Adipocyte (in vitro differentiated cells): ENCODE data around the gene MCC.
A peak's percentile ranks its signal among the peaks of the same experiment; 100 is the strongest.

ENCODE experiments used
- DNase-seq: peaks from one replicate; pipeline ENCODE4 v3.0.0-alpha.2; 2015; ENCODE audit warnings: low read depth
- H3K27me3 ChIP-seq: replicated peaks from 2 replicates; pipeline ENCODE4 v1.7.0; 2013; ENCODE audit warnings: mild to moderate bottlenecking, low read length, moderate library complexity; ENCODE audit not compliant: control insufficient read depth, insufficient read depth
- H3K36me3 ChIP-seq: 2 replicates; pipeline ENCODE4 v1.7.0; 2013; ENCODE audit warnings: low read length, mild to moderate bottlenecking, moderate library complexity; ENCODE audit not compliant: control insufficient read depth, insufficient read depth, severe bottlenecking
- H3K4me1 ChIP-seq: 2 replicates; pipeline ENCODE4 v1.7.0; 2013; ENCODE audit warnings: mild to moderate bottlenecking, low read length, moderate library complexity; ENCODE audit not compliant: control insufficient read depth, insufficient read depth
- H3K4me3 ChIP-seq: 2 replicates; pipeline ENCODE4 v1.7.0; 2013; ENCODE audit warnings: mild to moderate bottlenecking, low read length, moderate library complexity
- H3K9ac ChIP-seq: 2 replicates; pipeline ENCODE4 v1.7.0; 2013; ENCODE audit warnings: mild to moderate bottlenecking, low read length, moderate library complexity
- H3K9me3 ChIP-seq: 2 replicates; pipeline ENCODE4 v1.7.0; 2013; ENCODE audit warnings: mild to moderate bottlenecking, low read length, moderate library complexity; ENCODE audit not compliant: control insufficient read depth

Gene MCC

GRCh38 chr5:113181409-113181808 is 306.8 kb downstream of the MCC start:
- no peaks in the 10 kb centered on the region for H3K27me3 ChIP-seq
- no peaks in the 10 kb centered on the region for H3K9me3 ChIP-seq
- no peak overlapping the region for H3K4me3 ChIP-seq
- H3K4me1 ChIP-seq = no peaks in the 10 kb centered on the region
- H3K9ac ChIP-seq = no peak overlapping the region
- no peaks in the 10 kb centered on the region for H3K36me3 ChIP-seq
- no peak for DNase-seq

DNA sequence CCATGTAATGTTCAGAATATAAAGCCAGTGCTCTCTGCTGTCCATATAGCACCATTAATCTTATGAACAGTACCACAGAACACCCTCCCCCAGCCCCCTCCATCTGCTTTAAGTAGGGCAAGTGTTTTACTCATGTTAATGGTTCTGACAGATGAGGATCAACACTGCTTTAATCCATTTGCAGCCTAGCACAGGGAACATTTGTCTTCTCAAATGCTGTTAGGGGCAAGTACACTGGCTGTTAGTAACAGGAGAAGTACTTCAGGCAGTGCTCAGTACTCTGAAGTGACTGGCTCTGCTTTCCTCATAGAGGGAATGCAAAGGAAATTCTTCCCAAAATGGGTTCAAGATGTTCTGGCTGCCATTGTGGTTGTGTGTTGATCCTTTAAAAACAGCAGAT is 309.1 kb downstream of the MCC start:
- Histone ChIP-seq H3K27me3 (no peaks in the 10 kb centered on the region), H3K4me3 (no peak overlapping the region), H3K4me1 (no peaks in the 10 kb centered on the region), H3K9ac (no peak overlapping the region), H3K36me3 (no peaks in the 10 kb centered on the region), H3K9me3 (no peaks in the 10 kb centered on the region)
- DNase-seq = peak; percentile 59

DNA sequence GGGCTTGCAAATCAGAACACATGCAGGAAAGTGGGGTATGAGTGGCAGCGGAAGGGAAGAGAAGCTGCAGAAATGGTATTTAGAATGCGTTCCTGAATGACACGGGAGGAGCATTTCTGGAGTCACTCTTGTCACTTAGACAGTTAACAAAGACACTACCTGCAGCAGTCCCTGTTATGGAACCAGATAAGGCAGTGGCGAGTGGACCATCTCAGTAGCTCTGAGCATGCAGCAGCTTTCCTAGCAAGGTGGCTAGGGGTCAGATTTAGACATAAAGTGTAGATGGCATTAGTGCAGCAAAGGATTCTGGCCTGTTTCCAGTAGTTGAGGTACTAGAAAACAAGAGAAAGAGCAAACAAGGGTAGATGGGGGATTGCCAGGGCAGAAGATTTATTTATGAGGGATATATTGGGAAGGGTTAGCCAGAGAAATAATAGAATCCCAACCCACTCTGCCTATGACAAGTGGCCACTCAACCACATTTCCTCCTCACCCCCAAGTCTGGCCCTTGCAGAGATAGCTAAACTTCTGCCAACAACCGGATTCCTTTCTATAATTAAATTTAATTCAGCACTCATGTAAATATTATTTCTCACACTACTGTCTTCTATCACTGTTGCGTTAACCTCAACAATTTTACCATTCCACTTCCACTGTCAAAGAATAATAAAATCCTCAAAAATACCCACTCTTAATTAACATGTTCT is 310.0 kb downstream of the MCC start:
- Histone ChIP-seq H3K9ac (no peak overlapping the region), H3K27me3 (no peaks in the 10 kb centered on the region), H3K4me1 (no peaks in the 10 kb centered on the region), H3K4me3 (no peak overlapping the region), H3K9me3 (no peaks in the 10 kb centered on the region), H3K36me3 (no peaks in the 10 kb centered on the region)
- DNase-seq = no peak

DNA sequence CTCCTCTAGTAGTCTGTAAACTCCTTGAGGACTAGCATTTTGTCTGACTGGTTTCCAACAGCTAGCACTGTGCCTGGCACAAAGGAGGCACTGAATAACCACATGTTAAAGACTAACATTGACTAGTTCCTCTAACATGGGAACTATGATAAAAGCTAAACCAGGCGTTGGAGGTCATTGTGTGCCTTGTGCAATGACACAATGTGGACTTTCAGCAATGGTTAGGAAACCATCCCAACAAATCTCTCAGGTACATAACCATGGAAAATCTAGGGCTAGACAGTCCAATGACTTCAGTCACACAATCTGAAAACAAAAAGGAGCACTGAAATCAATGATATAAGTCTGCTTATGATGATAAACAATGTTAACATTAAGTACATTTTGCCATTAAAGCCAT is 311.0 kb downstream of the MCC start:
- no peak for DNase-seq
- Histone ChIP-seq H3K9ac (no peak overlapping the region), H3K4me1 (no peaks in the 10 kb centered on the region), H3K36me3 (no peaks in the 10 kb centered on the region), H3K27me3 (no peaks in the 10 kb centered on the region), H3K9me3 (no peaks in the 10 kb centered on the region), H3K4me3 (no peak overlapping the region)

GRCh38 chr5:113176734-113177133 is 311.5 kb downstream of the MCC start:
- Histone ChIP-seq H3K9me3 (no peaks in the 10 kb centered on the region), H3K36me3 (no peaks in the 10 kb centered on the region), H3K4me1 (no peaks in the 10 kb centered on the region), H3K9ac (no peak overlapping the region), H3K27me3 (no peaks in the 10 kb centered on the region), H3K4me3 (no peak overlapping the region)
- no peak for DNase-seq

- Histone ChIP-seq H3K36me3 (no peaks in the 10 kb centered on the region), H3K4me1 (no peaks in the 10 kb centered on the region), H3K9ac (no peak overlapping the region), H3K27me3 (no peaks in the 10 kb centered on the region), H3K4me3 (no peak overlapping the region), H3K9me3 (no peaks in the 10 kb centered on the region)
- DNase-seq = no peak
Observed at GRCh38 chr5:113176196-113176595, 312.1 kb downstream of the MCC start.

- DNase-seq = no peak
- H3K4me1 ChIP-seq = peaks cover 5% of the 10 kb centered on the region
- H3K27me3 ChIP-seq = no peaks in the 10 kb centered on the region
- no peaks in the 10 kb centered on the region for H3K9me3 ChIP-seq
- H3K9ac ChIP-seq = no peak overlapping the region
- H3K36me3 ChIP-seq = no peaks in the 10 kb centered on the region
- H3K4me3 ChIP-seq = no peak overlapping the region
Observed at GRCh38 chr5:113172231-113172826, 315.9 kb downstream of the MCC start.

GRCh38 chr5:113171520-113171919 is 316.7 kb downstream of the MCC start:
- no peaks in the 10 kb centered on the region for H3K9me3 ChIP-seq
- H3K9ac ChIP-seq = no peak overlapping the region
- H3K4me3 ChIP-seq = no peak overlapping the region
- peaks cover 13% of the 10 kb centered on the region for H3K4me1 ChIP-seq
- DNase-seq = no peak
- no peaks in the 10 kb centered on the region for H3K36me3 ChIP-seq
- no peaks in the 10 kb centered on the region for H3K27me3 ChIP-seq

- H3K4me1 ChIP-seq = peaks cover 21% of the 10 kb centered on the region
- H3K4me3 ChIP-seq = no peak overlapping the region
- no peak for DNase-seq
- no peaks in the 10 kb centered on the region for H3K27me3 ChIP-seq
- H3K9me3 ChIP-seq = no peaks in the 10 kb centered on the region
- H3K36me3 ChIP-seq = no peaks in the 10 kb centered on the region
- no peak overlapping the region for H3K9ac ChIP-seq
Observed at GRCh38 chr5:113170707-113171106, 317.5 kb downstream of the MCC start.

GRCh38 chr5:113169720-113170119 is 318.5 kb downstream of the MCC start:
- H3K4me3 ChIP-seq = no peak overlapping the region
- no peaks in the 10 kb centered on the region for H3K9me3 ChIP-seq
- DNase-seq = peak; percentile 76
- no peaks in the 10 kb centered on the region for H3K27me3 ChIP-seq
- no peaks in the 10 kb centered on the region for H3K36me3 ChIP-seq
- no peak overlapping the region for H3K9ac ChIP-seq
- peaks cover 27% of the 10 kb centered on the region for H3K4me1 ChIP-seq

GRCh38 chr5:113167985-113168384 is 320.3 kb downstream of the MCC start:
- Histone ChIP-seq H3K4me1 (peaks cover 34% of the 10 kb centered on the region), H3K4me3 (no peak overlapping the region), H3K27me3 (no peaks in the 10 kb centered on the region), H3K9me3 (no peaks in the 10 kb centered on the region), H3K9ac (no peak overlapping the region), H3K36me3 (no peaks in the 10 kb centered on the region)
- DNase-seq = no peak
